Mononuclear cell (primary cell): Measurements from ENCODE around the gene INSL6. TPM values are rescaled to one million over a fixed set of nuclear protein-coding genes. Genes with fewer than 3 reads are reported as not detected.

Experiments
- H3K27me3 ChIP-seq: 2 replicates; pipeline ENCODE4 v1.6.0; 2011; ENCODE audit warnings: low read length, control low read depth; ENCODE audit not compliant: insufficient read depth
- H3K4me1 ChIP-seq: 2 replicates; pipeline ENCODE4 v1.5.1; 2011; ENCODE audit warnings: mild to moderate bottlenecking, low read length, control low read depth; ENCODE audit not compliant: insufficient read depth
- H3K4me3 ChIP-seq: 2 replicates; pipeline ENCODE4 v1.5.1; 2011; ENCODE audit warnings: mild to moderate bottlenecking, low read length, moderate library complexity
- H3K9me3 ChIP-seq: 2 replicates; pipeline ENCODE4 v1.5.1; 2011; ENCODE audit warnings: low read depth, mild to moderate bottlenecking, control low read depth, low read length
- total RNA-seq: library from RNA; depleted of rRNA; stranded (reverse); fragments of >200 nt; gene quantifications from one replicate; pipeline ENCODE4 v1.2.3, GENCODE V29; 2012

The INSL6 gene
- total RNA-seq, 1 donor, result not detected

GRCh38 chr9:5140151-5140550 lies 45.3 kb downstream of the INSL6 start:
- peaks cover 4% of the 10 kb centered on the region for H3K9me3 ChIP-seq
- H3K27me3 ChIP-seq, result no peaks in the 10 kb centered on the region
- H3K4me1 ChIP-seq, result no peaks in the 10 kb centered on the region
- no peak overlapping the region for H3K4me3 ChIP-seq

- Histone ChIP-seq H3K4me1 (no peaks in the 10 kb centered on the region), H3K27me3 (no peaks in the 10 kb centered on the region), H3K9me3 (no peaks in the 10 kb centered on the region), H3K4me3 (no peak overlapping the region)
These were observed 62.9 kb downstream of the INSL6 start for GRCh38 chr9:5122516-5122915.

- no peaks in the 10 kb centered on the region for H3K27me3 ChIP-seq
- no peaks in the 10 kb centered on the region for H3K9me3 ChIP-seq
- no peak overlapping the region for H3K4me3 ChIP-seq
- no peaks in the 10 kb centered on the region for H3K4me1 ChIP-seq
These were observed 63.3 kb downstream of the INSL6 start for GRCh38 chr9:5122116-5122515.

GRCh38 chr9:5113994-5114748 lies 71.3 kb downstream of the INSL6 start:
- H3K9me3 ChIP-seq, result no peaks in the 10 kb centered on the region
- no peak overlapping the region for H3K4me3 ChIP-seq
- no peaks in the 10 kb centered on the region for H3K27me3 ChIP-seq
- no peaks in the 10 kb centered on the region for H3K4me1 ChIP-seq

Other genes with a start within 250 kb of the INSL6 start
- gene JAK2, start 200.4 kb downstream of the INSL6 start, total RNA-seq, result 15.5 TPM
- gene INSL4, start 45.8 kb upstream of the INSL6 start, total RNA-seq, result not detected
- 0.31 TPM for gene RLN2, start 119.1 kb upstream of the INSL6 start, total RNA-seq
- gene RLN1, start 154.2 kb upstream of the INSL6 start, total RNA-seq, result 0.31 TPM